GM21360 (cell line): ENCODE measurements around the gene BMP8B.

ENCODE experiments used
- ATAC-seq: cut with Tn5 transposase; IDR thresholded peaks from one replicate; pipeline ENCODE4 v1.9.1; 2021; ENCODE audit warnings: mild to moderate bottlenecking, moderate library complexity; ENCODE audit not compliant: unreplicated experiment

The BMP8B gene

GRCh38 chr1:39760074-39761008 lies 28.3 kb downstream of the BMP8B start:
- no peak for ATAC-seq

GRCh38 chr1:39759436-39759726 lies 29.3 kb downstream of the BMP8B start:
- ATAC-seq = no peak

- ATAC-seq = no peak
Observed at GRCh38 chr1:39758556-39759435, 29.9 kb downstream of the BMP8B start.

- no peak for ATAC-seq
Observed at GRCh38 chr1:39757501-39757900, 31.2 kb downstream of the BMP8B start.

- ATAC-seq = no peak
Observed at GRCh38 chr1:39755965-39756659, 32.6 kb downstream of the BMP8B start.

DNA sequence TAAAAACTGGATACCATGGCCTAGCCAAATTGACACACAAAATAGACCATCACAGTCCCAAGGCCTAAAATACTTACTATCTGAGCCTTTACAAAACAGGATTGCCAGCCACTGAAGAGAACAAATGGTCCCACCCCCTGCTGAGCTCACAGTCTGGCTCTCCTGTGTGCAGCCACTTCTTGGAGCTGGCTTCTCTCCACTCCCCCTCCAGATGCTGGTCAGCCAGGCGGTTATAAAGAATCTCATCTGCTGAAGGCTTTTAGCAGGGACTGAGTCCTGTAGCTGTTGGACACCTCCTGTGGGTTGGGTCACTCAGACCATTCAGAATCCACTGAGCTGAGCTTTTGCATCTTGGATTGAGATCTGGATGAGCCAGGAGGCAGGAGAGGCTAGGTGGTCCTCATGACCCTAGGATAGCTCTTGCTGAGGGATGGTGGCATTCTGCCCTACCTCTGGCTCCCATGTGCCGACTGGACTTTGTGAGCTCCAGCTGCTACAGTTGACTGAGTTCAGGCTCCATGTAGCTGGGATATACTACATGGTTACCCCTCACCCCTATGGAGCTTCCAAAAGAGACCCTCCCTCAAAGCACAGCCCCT lies 33.7 kb downstream of the BMP8B start:
- no peak for ATAC-seq

GRCh38 chr1:39754026-39754570 lies 34.6 kb downstream of the BMP8B start:
- ATAC-seq = no peak

- no peak for ATAC-seq
Observed at GRCh38 chr1:39753132-39754025, 35.3 kb downstream of the BMP8B start.

DNA sequence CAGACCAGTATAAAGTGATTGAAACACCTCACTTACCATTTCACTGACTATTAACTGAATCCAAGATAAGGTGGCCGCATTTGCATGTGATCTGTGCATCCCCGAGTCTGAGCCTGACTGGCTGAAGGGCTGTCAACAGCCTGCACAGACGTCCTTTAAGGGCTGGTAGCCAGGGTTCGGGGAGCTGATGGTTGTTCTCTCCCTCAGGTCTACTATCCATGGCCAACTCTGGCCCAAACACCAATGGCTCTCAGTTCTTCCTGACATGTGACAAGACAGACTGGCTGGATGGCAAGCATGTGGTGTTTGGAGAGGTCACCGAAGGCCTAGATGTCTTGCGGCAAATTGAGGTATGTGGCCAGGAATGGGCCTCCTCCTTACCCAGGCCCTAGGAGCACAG lies 36.0 kb downstream of the BMP8B start:
- no peak for ATAC-seq

- no peak for ATAC-seq
Observed at GRCh38 chr1:39751595-39751994, 37.1 kb downstream of the BMP8B start.

GRCh38 chr1:39745016-39745670 lies 43.5 kb downstream of the BMP8B start:
- no peak for ATAC-seq

GRCh38 chr1:39738622-39739366 lies 49.9 kb downstream of the BMP8B start, which contains the start of gene PPIE:
PPIE (plus strand) TSS chr1:39738882; CDS start chr1:39738901, 19 bp downstream.
- ATAC-seq = peak; percentile 75

- no peak for ATAC-seq
Observed at GRCh38 chr1:39737546-39738169, 51.0 kb downstream of the BMP8B start.

GRCh38 chr1:39735731-39736130 lies 52.9 kb downstream of the BMP8B start:
- no peak for ATAC-seq

- no peak for ATAC-seq
Observed at GRCh38 chr1:39733161-39733560, 55.5 kb downstream of the BMP8B start.

DNA sequence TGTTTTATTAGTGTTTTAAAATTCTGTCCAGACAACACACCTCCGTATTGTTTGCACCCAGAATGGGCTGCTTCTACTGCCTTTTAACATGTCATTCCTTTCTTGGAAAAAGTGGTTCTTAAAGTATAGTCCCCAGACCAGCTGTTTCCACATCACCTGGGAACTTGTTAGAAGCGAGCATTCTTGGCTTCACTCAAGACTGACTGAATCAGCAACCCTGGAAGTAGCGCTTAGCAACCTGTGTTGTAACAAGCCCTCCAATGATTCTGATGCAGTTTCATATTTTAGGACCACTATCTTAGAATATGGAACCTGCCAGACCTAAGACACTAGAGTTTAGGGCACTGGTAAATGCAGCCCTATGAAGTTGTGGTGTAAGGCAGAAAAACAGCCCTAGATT lies 55.9 kb downstream of the BMP8B start:
- ATAC-seq = no peak

GRCh38 chr1:39729842-39730241 lies 58.8 kb downstream of the BMP8B start:
- no peak for ATAC-seq

- no peak for ATAC-seq
Observed at GRCh38 chr1:39729030-39729429, 59.6 kb downstream of the BMP8B start.
